SU-DHL-6 (cell line): ENCODE data around the gene VSX1.

Experiments
- H2AFZ ChIP-seq: fragments of 200-600 bp; sonication (generic); 2 replicates; pipeline ENCODE4 v1.6.1; 2014; ENCODE audit warnings: low read depth, mild to moderate bottlenecking, moderate library complexity, mixed read lengths, antibody characterized with exemption, low read length; ENCODE audit not compliant: severe bottlenecking
- H3F3A ChIP-seq: fragments of 200-600 bp; shearing (Covaris generic); 2 replicates; pipeline ENCODE4 v1.6.0; 2016; ENCODE audit warnings: antibody characterized with exemption, mild to moderate bottlenecking; ENCODE audit not compliant: insufficient read depth
- H3K27ac ChIP-seq: fragments of 200-600 bp; sonication (generic); 2 replicates; pipeline ENCODE4 v1.5.1; 2016; ENCODE audit warnings: low read depth, mild to moderate bottlenecking, low read length, moderate library complexity, mixed read lengths
- H3K27me3 ChIP-seq: fragments of 200-600 bp; sonication (generic), shearing (Covaris generic); 2 replicates; pipeline ENCODE4 v1.6.0; 2014; ENCODE audit warnings: mild to moderate bottlenecking, low read length
- H3K36me3 ChIP-seq: fragments of 200-600 bp; sonication (generic); 2 replicates; pipeline ENCODE4 v1.6.1; 2014; ENCODE audit warnings: mild to moderate bottlenecking, low read length, mixed read lengths
- H3K4me2 ChIP-seq: fragments of 300-600, 200-600 bp; shearing (Covaris generic), sonication (generic); 2 replicates; pipeline ENCODE4 v1.6.0; 2014; ENCODE audit warnings: low read length, low read depth, mild to moderate bottlenecking; ENCODE audit not compliant: poor library complexity, severe bottlenecking
- H3K4me3 ChIP-seq: fragments of 200-600 bp; sonication (generic); 2 replicates; pipeline ENCODE4 v1.5.1; 2014; ENCODE audit warnings: antibody characterized with exemption, low read length, mild to moderate bottlenecking, mixed read lengths; ENCODE audit not compliant: insufficient read depth, poor library complexity, severe bottlenecking
- H3K79me2 ChIP-seq: fragments of 200-600 bp; sonication (generic); 2 replicates; pipeline ENCODE4 v1.6.1; 2014; ENCODE audit warnings: mild to moderate bottlenecking, low read length, moderate library complexity; ENCODE audit not compliant: insufficient read depth
- H3K9ac ChIP-seq: fragments of 200-600 bp; sonication (generic); 2 replicates; pipeline ENCODE4 v1.7.0; 2014; ENCODE audit warnings: mild to moderate bottlenecking, low read length
- H3K9me2 ChIP-seq: fragments of 200-600 bp; sonication (generic); replicated peaks from 2 replicates; pipeline ENCODE4 v1.6.1; 2014; ENCODE audit warnings: low read length; ENCODE audit not compliant: insufficient read depth
- H3K9me3 ChIP-seq: fragments of 200-600 bp; sonication (generic); 2 replicates; pipeline ENCODE4 v1.6.1; 2014; ENCODE audit warnings: low read length, mixed read lengths; ENCODE audit not compliant: insufficient read depth
- H4K20me1 ChIP-seq: fragments of 200-600 bp; sonication (generic); 2 replicates; pipeline ENCODE4 v1.6.1; 2014; ENCODE audit warnings: low read depth, mild to moderate bottlenecking, antibody characterized with exemption, low read length, moderate library complexity, mixed read lengths
- CTCF ChIP-seq: fragments of 200-600 bp; sonication (generic); IDR thresholded peaks from one replicate; pipeline ENCODE4 v1.5.1; 2017; ENCODE audit warnings: antibody characterized with exemption, mild to moderate bottlenecking, low read length, moderate library complexity; ENCODE audit not compliant: insufficient read depth, poor library complexity, severe bottlenecking
- EZH2phosphoT487 ChIP-seq: fragments of 200-600 bp; sonication (generic), shearing (Covaris generic); conservative IDR thresholded peaks from 2 replicates; pipeline ENCODE4 v1.6.1; 2018; ENCODE audit warnings: mild to moderate bottlenecking, antibody characterized with exemption, low read length, moderate library complexity, mixed read lengths

VSX1 gene

GRCh38 chr20:25097498-25097897 lies 15.6 kb upstream of the VSX1 start:
- Histone ChIP-seq H3K9me2 (no peaks in the 10 kb centered on the region), H3K9me3 (no peaks in the 10 kb centered on the region), H3K79me2 (no peaks in the 10 kb centered on the region), H3K4me2 (no peak overlapping the region), H3K27ac (no peak overlapping the region), H3K9ac (no peak overlapping the region), H4K20me1 (no peaks in the 10 kb centered on the region), H3F3A (no peaks in the 10 kb centered on the region), H3K36me3 (no peaks in the 10 kb centered on the region), H3K27me3 (no peaks in the 10 kb centered on the region), H3K4me3 (no peak overlapping the region), H2AFZ (no peak overlapping the region)
- TF ChIP-seq EZH2phosphoT487 (no peak), CTCF (no peak)

GRCh38 chr20:25090492-25091429 lies 8.8 kb upstream of the VSX1 start:
- Histone ChIP-seq H4K20me1 (no peaks in the 10 kb centered on the region), H3K4me3 (no peak overlapping the region), H3K9ac (no peak overlapping the region), H3K27me3 (no peaks in the 10 kb centered on the region), H2AFZ (no peak overlapping the region), H3K4me2 (no peak overlapping the region), H3K27ac (no peak overlapping the region), H3K36me3 (no peaks in the 10 kb centered on the region), H3K9me3 (no peaks in the 10 kb centered on the region), H3K79me2 (no peaks in the 10 kb centered on the region), H3K9me2 (no peaks in the 10 kb centered on the region), H3F3A (no peaks in the 10 kb centered on the region)
- TF ChIP-seq CTCF (no peak), EZH2phosphoT487 (no peak)

GRCh38 chr20:25089662-25090061 lies 7.7 kb upstream of the VSX1 start:
- Histone ChIP-seq H3K9me2 (no peaks in the 10 kb centered on the region), H3K4me2 (no peak overlapping the region), H3K9me3 (no peaks in the 10 kb centered on the region), H3F3A (no peaks in the 10 kb centered on the region), H3K27ac (no peak overlapping the region), H3K4me3 (no peak overlapping the region), H3K36me3 (no peaks in the 10 kb centered on the region), H4K20me1 (no peaks in the 10 kb centered on the region), H3K9ac (no peak overlapping the region), H2AFZ (no peak overlapping the region), H3K79me2 (no peaks in the 10 kb centered on the region), H3K27me3 (no peaks in the 10 kb centered on the region)
- no peak for TF ChIP-seq EZH2phosphoT487
- TF ChIP-seq CTCF: no peak
